ENCODE results near the gene ACOX3. TPM values are rescaled to one million over a fixed set of nuclear protein-coding genes. Genes with fewer than 3 reads are reported as not detected.

ACOX3 gene
- total RNA-seq, 6 donors from 2014 or later: 23.7 to 56.6 (median 31.8) TPM

DNA sequence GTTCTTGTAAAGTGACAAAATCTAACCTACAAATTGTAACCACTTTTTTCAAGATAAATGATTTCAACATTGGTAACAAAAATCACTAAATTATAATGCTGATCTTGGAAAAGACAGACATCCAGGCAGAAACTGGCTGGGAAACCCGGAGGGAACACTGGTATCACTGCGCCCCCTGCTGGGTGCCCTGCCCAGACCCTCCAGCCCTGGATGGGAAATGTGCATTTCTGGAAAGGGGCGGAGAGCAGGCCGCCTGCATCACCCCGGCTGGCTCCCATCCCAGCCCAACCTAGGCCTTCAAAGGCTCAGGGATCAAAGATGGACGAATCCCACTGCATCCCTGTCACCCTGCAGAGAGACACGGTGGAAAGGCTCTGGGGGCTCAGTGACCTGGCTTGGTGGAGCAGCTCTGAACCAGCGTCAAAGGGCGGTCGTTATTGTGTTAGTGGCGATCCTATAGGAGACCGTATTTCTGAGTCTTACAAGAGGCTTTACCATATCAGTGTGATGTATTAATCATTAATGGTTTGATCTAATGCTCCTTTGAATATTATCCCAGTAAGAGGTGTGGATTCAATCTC is 37.3 kb downstream of the ACOX3 start:
- Histone ChIP-seq H3K4me1 (peaks cover 16 to 20% (median 18%) of the 10 kb centered on the region in 4 donors), H3K27ac (peak overlapping the region in 2 of 4 donors; percentile 37), H3K4me3 (no peak overlapping the region), H3K9me3 (no peaks in the 10 kb centered on the region), H3K36me3 (peaks cover 3 to 42% (median 29%) of the 10 kb centered on the region in 4 donors), H3K27me3 (no peaks in the 10 kb centered on the region)
- ATAC-seq (ENCODE audit: low FRiP score in 2 of 2) (peak; percentile 76 to 93), DNase-seq (peak; percentile 75 to 91)
- no peak for TF ChIP-seq EP300 (IDR thresholded peaks at IDR 0.05)
- TF ChIP-seq, protein P1, sequence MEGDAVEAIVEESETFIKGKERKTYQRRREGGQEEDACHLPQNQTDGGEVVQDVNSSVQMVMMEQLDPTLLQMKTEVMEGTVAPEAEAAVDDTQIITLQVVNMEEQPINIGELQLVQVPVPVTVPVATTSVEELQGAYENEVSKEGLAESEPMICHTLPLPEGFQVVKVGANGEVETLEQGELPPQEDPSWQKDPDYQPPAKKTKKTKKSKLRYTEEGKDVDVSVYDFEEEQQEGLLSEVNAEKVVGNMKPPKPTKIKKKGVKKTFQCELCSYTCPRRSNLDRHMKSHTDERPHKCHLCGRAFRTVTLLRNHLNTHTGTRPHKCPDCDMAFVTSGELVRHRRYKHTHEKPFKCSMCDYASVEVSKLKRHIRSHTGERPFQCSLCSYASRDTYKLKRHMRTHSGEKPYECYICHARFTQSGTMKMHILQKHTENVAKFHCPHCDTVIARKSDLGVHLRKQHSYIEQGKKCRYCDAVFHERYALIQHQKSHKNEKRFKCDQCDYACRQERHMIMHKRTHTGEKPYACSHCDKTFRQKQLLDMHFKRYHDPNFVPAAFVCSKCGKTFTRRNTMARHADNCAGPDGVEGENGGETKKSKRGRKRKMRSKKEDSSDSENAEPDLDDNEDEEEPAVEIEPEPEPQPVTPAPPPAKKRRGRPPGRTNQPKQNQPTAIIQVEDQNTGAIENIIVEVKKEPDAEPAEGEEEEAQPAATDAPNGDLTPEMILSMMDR (IDR thresholded peaks at IDR 0.05): peak; percentile 84 to 91 (median 89)
- WGBS, 2 donors: 41 to 49% methylated on average over 12 of the region's 12 CpGs

DNA sequence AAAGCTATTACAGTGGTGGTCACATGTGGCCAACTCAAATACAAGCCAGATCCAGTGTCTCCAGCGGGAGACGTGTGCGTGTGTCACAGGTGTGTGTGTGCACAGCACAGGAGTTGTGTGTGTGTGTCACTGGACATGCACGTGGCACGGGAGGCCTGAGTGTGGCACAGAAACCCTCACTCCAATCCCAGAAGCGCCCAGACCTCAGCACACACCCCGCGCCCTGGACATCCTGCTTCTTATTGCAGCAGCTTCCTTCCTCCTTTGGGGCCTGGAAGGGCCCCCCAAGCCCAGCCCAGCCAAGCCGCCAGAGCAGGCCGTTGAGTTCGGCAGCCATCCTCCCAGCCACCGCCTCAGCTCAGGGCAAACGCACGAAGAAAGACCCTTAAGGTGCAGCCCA is 37.9 kb downstream of the ACOX3 start:
- Histone ChIP-seq H3K27me3 (no peaks in the 10 kb centered on the region), H3K4me3 (no peak overlapping the region), H3K4me1 (peaks cover 16 to 20% (median 16%) of the 10 kb centered on the region in 4 donors), H3K36me3 (peaks cover 3 to 45% (median 29%) of the 10 kb centered on the region in 4 donors), H3K9me3 (no peaks in the 10 kb centered on the region), H3K27ac (peak overlapping the region in 2 of 4 donors; percentile 37)
- TF ChIP-seq, protein P1 (IDR thresholded peaks at IDR 0.05): no peak
- TF ChIP-seq EP300 (IDR thresholded peaks at IDR 0.05) (no peak), POLR2A (IDR thresholded peaks at IDR 0.05) (no peak), POLR2AphosphoS5 (IDR thresholded peaks at IDR 0.05) (no peak)
- DNase-seq: no peak
- peak; percentile 41 to 49 for ATAC-seq (ENCODE audit: low FRiP score in 2 of 2)
- 45 to 64% methylated on average over 11 to 14 of the region's 14 CpGs for WGBS, 2 donors

DNA sequence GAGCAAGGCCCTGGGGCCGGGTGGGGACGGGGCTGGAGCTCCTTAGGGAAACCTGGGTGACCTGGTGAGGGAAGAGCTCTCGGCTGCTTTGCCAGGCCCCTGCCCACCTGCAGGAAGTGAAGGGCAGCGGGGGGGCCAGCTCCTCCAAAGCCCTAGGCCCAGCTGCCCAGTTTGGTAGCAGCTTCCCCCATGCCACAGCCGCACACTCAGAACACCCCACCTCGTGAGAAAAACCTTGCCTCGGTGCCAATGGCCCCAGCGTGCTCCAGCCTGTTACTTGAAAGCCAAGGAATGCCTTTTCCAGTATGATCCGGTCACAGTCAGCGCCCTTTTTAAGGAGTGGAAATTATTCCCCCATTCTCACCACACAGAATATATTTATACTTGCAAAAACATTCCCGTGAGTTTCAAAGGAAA is 38.3 kb downstream of the ACOX3 start:
- ATAC-seq (ENCODE audit: low FRiP score in 2 of 2) (no peak), DNase-seq (no peak)

DNA sequence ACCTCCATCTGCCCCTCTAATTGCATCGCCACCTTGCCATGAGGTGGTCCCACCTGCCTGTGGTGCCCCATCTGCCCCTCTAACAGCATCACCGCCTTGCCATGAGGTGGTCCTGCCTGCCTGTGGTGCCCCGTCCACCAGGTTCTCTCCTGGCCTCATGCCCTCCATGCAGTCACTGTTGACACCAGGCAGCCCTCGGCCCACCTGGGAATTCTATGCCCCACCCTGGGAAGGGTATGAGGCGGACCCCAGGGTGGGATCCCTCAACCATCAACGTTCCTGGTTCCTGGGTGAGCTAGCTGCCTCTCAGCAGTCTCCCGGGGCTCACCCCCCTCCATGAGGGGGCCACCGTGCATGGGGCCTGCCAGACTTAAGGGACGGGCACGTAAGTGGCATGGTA is 38.9 kb downstream of the ACOX3 start:
- H3K4me1 ChIP-seq: peaks cover 11 to 20% (median 14%) of the 10 kb centered on the region in 4 donors
- H3K36me3 ChIP-seq: peaks cover 3 to 54% (median 32%) of the 10 kb centered on the region in 4 donors
- no peaks in the 10 kb centered on the region for H3K27me3 ChIP-seq
- TF ChIP-seq POLR2A (IDR thresholded peaks at IDR 0.05) (no peak), EP300 (IDR thresholded peaks at IDR 0.05) (no peak), POLR2AphosphoS5 (IDR thresholded peaks at IDR 0.05) (no peak)
- TF ChIP-seq, protein P1 (IDR thresholded peaks at IDR 0.05): no peak
- no peaks in the 10 kb centered on the region for H3K9me3 ChIP-seq
- H3K27ac ChIP-seq: peak overlapping the region in 1 of 4 donors; percentile 7
- DNase-seq: no peak
- no peak for ATAC-seq (ENCODE audit: low FRiP score in 2 of 2)
- no peak overlapping the region for H3K4me3 ChIP-seq
- WGBS, 2 donors: 93 to 100% methylated on average over 3 to 10 of the region's 10 CpGs

More for the DNA sequence above, 38.3 kb downstream of the ACOX3 start:
- Histone ChIP-seq H3K27me3 (no peaks in the 10 kb centered on the region), H3K4me1 (peaks cover 11 to 20% (median 14%) of the 10 kb centered on the region in 4 donors), H3K27ac (peak overlapping the region in 2 of 4 donors; percentile 7 to 20), H3K36me3 (peaks cover 3 to 49% (median 32%) of the 10 kb centered on the region in 4 donors), H3K9me3 (no peaks in the 10 kb centered on the region), H3K4me3 (no peak overlapping the region)
- 73 to 78% methylated on average over 8 to 11 of the region's 11 CpGs for WGBS, 2 donors
- TF ChIP-seq POLR2AphosphoS5 (IDR thresholded peaks at IDR 0.05): no peak
- TF ChIP-seq EP300 (IDR thresholded peaks at IDR 0.05): no peak
- no peak for TF ChIP-seq POLR2A (IDR thresholded peaks at IDR 0.05)
- TF ChIP-seq, protein P1 (IDR thresholded peaks at IDR 0.05): no peak
